HepG2 (cell line): ENCODE results near the gene CCDC33. TPM values are rescaled to one million over a fixed set of nuclear protein-coding genes. Genes with fewer than 3 reads are reported as not detected.
"Not testable (repeated sequence)": the region's sequence is repeated elsewhere in the genome, so short reads cannot be mapped to it uniquely, and the experiment has no call there.

ENCODE experiments used
- ATAC-seq: fragments of 200-7000 bp; cut with Tn5 transposase; 3 replicates; pipeline ENCODE4 v1.9.1; 2020; ENCODE audit warnings: mild to moderate bottlenecking, moderate library complexity
- BruUV-seq: library from RNA; stranded (reverse); fragments of 400-500 nt; replicated peaks from 2 replicates; lab custom pipeline; 2021; lab: Mats Ljungman, UMichigan
- CTCF ChIA-PET: fragments of 300-600 bp; formaldehyde crosslinking; extraction: SDS; loops from one replicate; lab custom pipeline; 2021; ENCODE audit warnings: low total read pairs, inconsistent platforms, low intra/inter-chr PET ratio; lab: Yijun Ruan, JAX
- POLR2A ChIA-PET: fragments of 350-600 bp; sonication (Branson Sonifier 250); formaldehyde crosslinking; loops from one replicate; lab custom pipeline; 2020; ENCODE audit warnings: antibody characterized with exemption, inconsistent platforms; lab: Yijun Ruan, JAX
- DNase-seq: peaks from one replicate; pipeline ENCODE4 v3.0.0-alpha.2; 2015; ENCODE audit warnings: low spot score
- FAIRE-seq: peaks from 3 replicates; lab custom pipeline; 2011; peaks lifted over from hg19 to GRCh38; lab: Jason Lieb, UNC
- H2AFZ ChIP-seq: one replicate; pipeline ENCODE4 v1.6.1; 2011; ENCODE audit warnings: low read length, inconsistent platforms
- H3K27ac ChIP-seq: fragments of 300-600 bp; 3 replicates; pipeline ENCODE4 v1.8.0; 2011; ENCODE audit warnings: mixed run types, mild to moderate bottlenecking, mixed read lengths, low read length, inconsistent platforms; ENCODE audit not compliant: insufficient read depth; ENCODE audit errors: extremely low read length
- H3K27me3 ChIP-seq, 2 experiments: fragments of 200-600 bp in 1 of 2; 2 replicates in 1 of 2; 3 replicates in 1 of 2; pipeline versions ENCODE4 v1.6.0 to v1.8.0; 2011; ENCODE audit warnings: low read length in 2 of 2, mild to moderate bottlenecking in 2 of 2, moderate library complexity in 2 of 2, inconsistent platforms in 1 of 2; ENCODE audit not compliant: insufficient read depth in 2 of 2, control insufficient read depth in 1 of 2
- H3K36me3 ChIP-seq, 2 experiments: fragments of 200-600 bp in 1 of 2; replicated peaks in 1 of 2; 2 replicates in 1 of 2; 3 replicates in 1 of 2; pipeline versions ENCODE4 v1.5.1 to v1.8.0; 2011; ENCODE audit warnings: low read length in 2 of 2, inconsistent platforms in 1 of 2; ENCODE audit not compliant: insufficient read depth in 2 of 2, control insufficient read depth in 1 of 2
- H3K4me1 ChIP-seq: 2 replicates; pipeline ENCODE4 v1.5.1; 2012; ENCODE audit warnings: low read length, inconsistent platforms; ENCODE audit not compliant: insufficient read depth
- H3K4me2 ChIP-seq: 2 replicates; pipeline ENCODE4 v1.6.0; 2011; ENCODE audit warnings: low read depth, low read length, inconsistent platforms
- H3K4me3 ChIP-seq, 3 experiments: fragments of 200-600 bp in 1 of 3; sonication (generic), shearing (Covaris generic) in 1 of 3; replicated peaks in 1 of 3; 2 replicates each; pipeline ENCODE4 v1.5.1; 2011 to 2016; ENCODE audit warnings: low read length in 3 of 3, inconsistent platforms in 2 of 3, low read depth in 2 of 3, mild to moderate bottlenecking in 2 of 3, control low read depth in 1 of 3, mixed read lengths in 1 of 3; ENCODE audit not compliant: insufficient read depth in 1 of 3
- H3K79me2 ChIP-seq: one replicate; pipeline ENCODE4 v1.6.1; 2011; ENCODE audit warnings: low read length, inconsistent platforms; ENCODE audit not compliant: insufficient read depth
- H3K9ac ChIP-seq: 2 replicates; pipeline ENCODE4 v1.6.0; 2011; ENCODE audit warnings: mild to moderate bottlenecking, low read depth, low read length, inconsistent platforms; ENCODE audit not compliant: insufficient read depth
- H3K9me3 ChIP-seq: 2 replicates; pipeline ENCODE4 v1.5.1; 2012; ENCODE audit warnings: mild to moderate bottlenecking, low read length
- H4K20me1 ChIP-seq: 2 replicates; pipeline ENCODE4 v1.6.0; 2011; ENCODE audit warnings: inconsistent platforms, mild to moderate bottlenecking, low read length, moderate library complexity; ENCODE audit not compliant: insufficient read depth
- ATF7 ChIP-seq, 2 experiments: fragments of 450-650 bp in 1 of 2; sonication (generic) in 1 of 2; formaldehyde crosslinking in 1 of 2; IDR thresholded peaks; 2 replicates each; pipeline versions ENCODE4 v1.4.0 to v1.6.1; 2016 to 2020; ENCODE audit warnings: antibody characterized with exemption in 1 of 2, mild to moderate bottlenecking in 1 of 2, missing genetic modification reagents in 1 of 2
- MAFF ChIP-seq: IDR thresholded peaks from 2 replicates; pipeline ENCODE4 v1.6.1; 2011; ENCODE audit warnings: low read depth, low read length, improper control_type of control experiment
- SRSF4 ChIP-seq: fragments of 200-400 bp; formaldehyde crosslinking; IDR thresholded peaks from one replicate; pipeline ENCODE4 v1.6.1; 2018; ENCODE audit warnings: mild to moderate bottlenecking, low read depth, low read length, moderate library complexity; ENCODE audit not compliant: poor library complexity, severe bottlenecking
- WGBS: methylation state at CpG from one replicate; pipeline ENCODE4 v1.1.6; 2017; ENCODE audit warnings: low lambda C conversion rate; 5-methylcytosine and 5-hydroxymethylcytosine counted together
- in situ Hi-C: cut with HindIII; loops from 2 replicates; pipeline ENCODE4 v1.10.0; 2017; ENCODE audit warnings: low pct_unique_long_range_greater_than_20kb; ENCODE audit not compliant: extremely low pct_ligation_motif_present
- intact Hi-C: fragments of 100-400 bp; cut with micrococcal nuclease; formaldehyde crosslinking; loops from one replicate; pipeline ENCODE4 v1.10.0; 2022; ENCODE audit not compliant: unreplicated experiment
- polyA plus RNA-seq, 8 experiments: library from polyadenylated mRNA; depleted of rRNA in 3 of 8; stranded (reverse) in 7 of 8; unstranded in 1 of 8; fragments of >200 nt; fragmentation: Illumina TruSeq in 4 of 8; extraction: Trizol in 4 of 8; gene quantifications; 2 replicates each; pipeline versions ENCODE4 v1.2.1 to v1.2.3, GENCODE V29; 2011 to 2016; ENCODE audit warnings: low read depth in 4 of 8, missing spikeins in 1 of 8, mixed read lengths in 1 of 8; ENCODE audit not compliant: insufficient read depth in 1 of 8
- total RNA-seq, 5 experiments: library from RNA; depleted of rRNA; stranded (reverse); fragments of >200 nt; fragmentation: Illumina TruSeq; extraction: Trizol; gene quantifications; 2 replicates each; pipeline ENCODE4 v1.2.3, GENCODE V29; 2016; ENCODE audit warnings: low read depth in 1 of 5

Gene CCDC33
- total and polyA plus RNA-seq, 2 of the 13 experiments (the other 11 are each of a cell fraction or from before 2014, with no cell fraction given) = 0.30 TPM; not detected in 1

DNA sequence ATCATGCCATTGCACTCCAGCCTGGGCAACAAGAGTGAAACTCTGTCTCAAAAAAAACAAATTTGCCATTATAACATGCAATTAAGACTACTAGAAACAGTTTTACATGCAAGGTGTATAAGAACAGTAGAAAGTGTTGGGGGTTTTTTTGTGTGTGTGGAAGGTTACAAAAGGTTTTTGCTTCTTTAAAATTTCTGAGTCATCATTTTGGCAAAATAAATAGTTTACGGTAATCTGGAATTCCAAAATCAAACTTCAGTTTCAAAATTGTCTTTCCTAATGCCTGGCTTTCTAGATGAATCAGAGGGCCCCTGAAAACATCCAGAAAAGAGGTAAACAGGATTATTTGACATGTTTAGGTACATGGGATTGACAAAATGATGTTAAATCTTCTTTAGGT lies 124.7 kb downstream of the CCDC33 start:
- 39% methylated on average over 1 of the region's 1 CpG for WGBS

DNA sequence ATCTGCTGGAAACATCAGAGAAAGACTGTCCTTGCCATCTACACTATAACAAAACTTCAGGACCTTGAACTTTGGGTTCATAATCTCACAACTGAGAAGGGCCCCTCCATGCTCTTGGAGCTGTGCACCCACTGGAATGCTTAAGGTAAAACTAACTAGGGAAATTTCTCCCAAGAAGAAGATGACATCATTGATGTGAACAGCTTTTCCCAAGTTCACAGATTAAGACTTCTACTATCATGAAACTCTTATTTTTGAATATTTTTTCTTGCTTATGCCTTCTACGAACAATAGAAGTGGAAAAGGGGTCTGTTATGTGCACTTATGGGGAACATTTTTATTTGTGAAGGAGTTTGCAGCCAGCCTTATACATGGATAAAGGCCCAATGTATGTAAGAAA lies 126.4 kb downstream of the CCDC33 start:
- Histone ChIP-seq H4K20me1 (no peaks in the 10 kb centered on the region), H3K9me3 (no peaks in the 10 kb centered on the region), H3K79me2 (no peaks in the 10 kb centered on the region), H3K27ac (no peak overlapping the region), H3K4me1 (peaks cover 28% of the 10 kb centered on the region), H3K9ac (no peak overlapping the region), H3K27me3 (peaks cover 3 to 13% of the 10 kb centered on the region in 2 experiments), H3K36me3 (no peaks in the 10 kb centered on the region), H3K4me2 (no peak overlapping the region), H3K4me3 (no peak overlapping the region), H2AFZ (no peak overlapping the region)
- ATAC-seq = no peak
- DNase-seq = no peak
- TF ChIP-seq ATF7 (IDR thresholded peaks at IDR 0.05) = peak; percentile 78
- no peak for TF ChIP-seq ATF7 (CRISPR knock-in tag; IDR thresholded peaks at IDR 0.05)
- no peak for TF ChIP-seq SRSF4
- ChIA-PET CTCF (no interaction called here), POLR2A (interaction anchor here (1.1 kb wide), 1 partner anchor 19 kb away, joined by 3 read pairs; no protein-coding TSS in a partner anchor)
- FAIRE-seq = no peak
- no TSS peak for BruUV-seq
- in situ Hi-C loops (no loop called here), intact Hi-C loops (no loop called here)
- WGBS = 37% methylated on average over 1 of the region's 1 CpG

More for the DNA sequence above, 124.7 kb downstream of the CCDC33 start:
- H3K27ac ChIP-seq, ATAC-seq, H3K79me2 ChIP-seq, H3K4me2 ChIP-seq, H4K20me1 ChIP-seq, H3K4me3 ChIP-seq, H3K9me3 ChIP-seq, POLR2A ChIA-PET, H2AFZ ChIP-seq, in situ Hi-C loops, H3K9ac ChIP-seq, intact Hi-C loops, FAIRE-seq, H3K36me3 ChIP-seq, CTCF ChIA-PET, DNase-seq, BruUV-seq: not testable (repeated sequence)
- peaks cover 3 to 13% of the 10 kb centered on the region in 2 experiments for H3K27me3 ChIP-seq
- TF ChIP-seq MAFF = 0 out of 2 replicates have a peak, but pooled peaks have one; percentile 1
- peaks cover 18% of the 10 kb centered on the region for H3K4me1 ChIP-seq
